ENCODE results near the gene SETD3.

The SETD3 gene

DNA sequence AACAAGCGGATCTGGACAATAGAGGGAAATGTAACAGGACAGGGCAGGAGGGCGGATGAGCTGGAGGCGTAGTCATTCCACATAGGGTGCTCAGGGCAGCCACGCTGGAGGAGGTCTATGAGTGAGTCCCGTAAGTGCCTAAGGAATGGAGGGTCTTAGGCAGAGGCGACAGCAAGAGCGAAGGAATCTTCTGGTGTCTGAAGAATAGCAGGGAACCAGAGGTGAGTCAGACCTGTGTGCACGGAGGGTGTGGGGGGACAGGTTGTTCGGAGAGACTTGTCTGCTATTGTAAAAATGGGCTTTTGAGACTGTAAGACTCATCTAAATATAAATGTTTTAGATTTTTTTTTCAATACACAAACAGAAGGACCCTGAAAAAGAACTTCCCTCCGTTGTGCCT is 70.6 kb downstream of the SETD3 start:
- no peak for DNase-seq (ENCODE audit: low read depth, low spot score)
- no peak overlapping the region for H3K4me3 ChIP-seq (ENCODE audit: low read length)

- no peak overlapping the region for H3K4me3 ChIP-seq (ENCODE audit: low read length)
- no peak for DNase-seq (ENCODE audit: low read depth, low spot score)
These were observed 71.7 kb downstream of the SETD3 start for GRCh38 chr14:99408971-99409289.

- no peak for DNase-seq (ENCODE audit: low read depth, low spot score)
These were observed 72.2 kb downstream of the SETD3 start for GRCh38 chr14:99408286-99408970.

GRCh38 chr14:99407416-99407815 is 73.2 kb downstream of the SETD3 start:
- no peak for DNase-seq (ENCODE audit: low read depth, low spot score)
- H3K4me3 ChIP-seq (ENCODE audit: low read length): no peak overlapping the region

More at GRCh38 chr14:99408286-99408970, 72.2 kb downstream of the SETD3 start:
- H3K4me3 ChIP-seq (ENCODE audit: low read length): no peak overlapping the region

DNA sequence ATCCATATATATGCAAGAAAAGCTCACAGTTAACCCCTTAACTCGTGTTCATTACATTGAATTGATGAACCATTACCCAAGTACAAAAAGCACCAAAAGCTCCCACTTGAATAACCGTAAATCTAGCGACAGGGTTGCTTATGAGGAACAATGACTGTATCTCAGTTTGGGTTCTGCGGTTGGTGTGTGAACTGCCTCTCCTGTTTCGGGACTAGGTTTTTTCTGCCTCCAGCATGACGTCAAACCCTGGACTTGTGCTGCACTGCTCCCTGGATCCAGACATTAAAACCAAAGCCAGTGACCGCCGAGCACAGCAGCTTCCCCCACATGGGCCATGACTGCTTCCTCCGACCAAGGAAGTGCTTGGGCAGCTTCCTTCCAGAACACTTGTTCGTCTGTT is 77.7 kb downstream of the SETD3 start:
- no peak overlapping the region for H3K4me3 ChIP-seq (ENCODE audit: low read length)
- DNase-seq (ENCODE audit: low read depth, low spot score): no peak

GRCh38 chr14:99402285-99402648 is 78.4 kb downstream of the SETD3 start:
- DNase-seq (ENCODE audit: low read depth, low spot score): no peak
- no peak overlapping the region for H3K4me3 ChIP-seq (ENCODE audit: low read length)

- no peak overlapping the region for H3K4me3 ChIP-seq (ENCODE audit: low read length)
- DNase-seq (ENCODE audit: low read depth, low spot score): no peak
These were observed 78.9 kb downstream of the SETD3 start for GRCh38 chr14:99401621-99402284.

DNA sequence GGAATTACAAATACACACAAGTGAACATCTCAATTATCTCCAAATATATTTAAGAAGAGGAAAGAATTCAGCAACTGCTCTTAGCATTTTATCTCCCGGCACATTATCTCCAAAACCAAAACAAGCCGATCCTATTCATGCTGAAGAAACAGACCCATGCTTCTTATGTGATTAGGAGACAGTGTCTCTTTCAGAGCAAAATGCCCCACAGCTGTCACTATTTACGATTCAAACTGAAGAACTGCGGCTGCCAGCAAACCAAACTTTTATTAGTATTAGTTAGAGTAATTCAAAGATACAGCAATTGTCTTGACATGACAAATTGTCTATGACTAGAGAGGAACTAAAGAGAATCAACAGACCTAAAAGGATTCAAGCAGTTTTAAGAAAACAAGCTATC is 79.4 kb downstream of the SETD3 start:
- no peak overlapping the region for H3K4me3 ChIP-seq (ENCODE audit: low read length)
- DNase-seq (ENCODE audit: low read depth, low spot score): no peak

DNA sequence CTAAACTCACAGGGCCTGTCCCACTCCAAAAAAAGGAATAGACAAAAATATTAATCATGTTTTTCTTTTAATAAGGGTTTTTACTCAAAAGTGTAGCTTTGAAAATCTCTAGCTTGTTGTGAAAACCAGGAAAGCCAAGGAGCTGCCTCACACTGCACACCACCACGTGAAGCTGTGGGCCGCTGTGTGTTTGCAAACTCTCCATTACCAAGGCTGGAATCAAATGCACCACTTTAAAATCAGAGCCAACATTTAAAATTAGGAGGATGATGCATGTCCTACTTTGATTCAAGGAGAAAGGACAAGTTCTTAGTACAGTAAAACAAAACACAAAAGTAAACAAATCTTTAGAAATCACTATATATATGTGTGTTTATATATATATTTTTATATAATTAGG is 83.0 kb downstream of the SETD3 start:
- H3K4me3 ChIP-seq (ENCODE audit: low read length): no peak overlapping the region
- DNase-seq (ENCODE audit: low read depth, low spot score): no peak

DNA sequence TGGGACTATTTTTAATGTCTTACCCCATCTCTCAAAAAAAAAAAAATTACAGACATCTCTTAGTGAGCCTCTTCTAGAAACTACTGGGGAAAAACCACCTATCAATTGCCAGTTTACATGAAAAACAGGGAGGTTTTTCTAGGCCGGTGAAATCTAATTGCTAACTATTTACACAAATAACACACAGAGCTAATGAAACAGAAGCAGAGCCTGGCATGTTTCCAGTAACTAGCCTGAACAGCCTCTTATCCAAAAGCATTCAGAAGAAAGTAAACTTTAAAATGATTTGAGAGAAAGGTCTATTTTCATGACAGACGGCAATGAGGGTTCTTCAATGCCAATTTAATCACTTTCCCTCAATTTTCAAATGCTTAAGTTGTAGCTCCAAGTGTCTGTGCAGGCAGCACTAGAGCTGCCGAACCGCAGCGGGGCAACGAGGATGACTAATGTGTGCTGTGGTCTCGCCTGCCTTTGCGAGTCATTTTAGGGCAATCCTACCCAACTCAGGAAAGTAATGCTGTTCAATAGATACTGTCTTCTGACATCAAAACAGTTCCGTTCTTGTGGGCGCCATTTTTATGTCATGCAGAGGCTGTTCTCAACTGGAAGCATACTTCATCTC is 84.6 kb downstream of the SETD3 start:
- H3K4me3 ChIP-seq (ENCODE audit: low read length): no peak overlapping the region
- no peak for DNase-seq (ENCODE audit: low read depth, low spot score)

DNA sequence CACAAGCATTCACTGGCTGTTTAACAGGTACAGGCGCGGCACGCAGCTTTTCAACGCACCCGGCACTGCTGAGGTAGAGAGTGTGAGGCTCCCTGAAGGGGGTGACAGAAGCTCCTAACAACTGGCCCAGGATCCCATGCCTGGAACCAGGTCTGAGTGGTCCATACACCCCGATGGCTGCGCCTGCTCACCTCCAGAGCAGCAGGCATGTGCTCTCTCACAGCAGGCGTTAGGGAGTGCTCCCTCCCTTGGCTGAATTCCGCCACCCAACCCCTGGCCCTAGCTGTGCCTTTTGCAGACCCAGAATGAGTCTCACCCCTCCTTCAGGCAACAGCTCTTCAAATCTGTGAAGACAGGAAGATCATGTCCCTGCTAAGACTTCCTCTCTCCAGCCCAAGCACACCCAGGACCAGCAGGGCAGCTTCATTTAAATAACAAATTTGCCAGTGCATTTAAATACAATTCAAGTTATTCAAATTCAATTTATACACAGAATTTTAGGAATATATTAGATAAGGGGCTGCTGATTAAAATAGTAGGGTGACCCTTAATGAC is 86.0 kb downstream of the SETD3 start:
- no peak for DNase-seq (ENCODE audit: low read depth, low spot score)
- no peak overlapping the region for H3K4me3 ChIP-seq (ENCODE audit: low read length)

GRCh38 chr14:99393059-99393655 is 87.5 kb downstream of the SETD3 start:
- DNase-seq (ENCODE audit: low read depth, low spot score): peak; percentile 32
- no peak overlapping the region for H3K4me3 ChIP-seq (ENCODE audit: low read length)

- H3K4me3 ChIP-seq (ENCODE audit: low read length): no peak overlapping the region
- DNase-seq (ENCODE audit: low read depth, low spot score): no peak
These were observed 89.0 kb downstream of the SETD3 start for GRCh38 chr14:99391671-99392070.

- no peak for DNase-seq (ENCODE audit: low read depth, low spot score)
- H3K4me3 ChIP-seq (ENCODE audit: low read length): no peak overlapping the region
These were observed 91.4 kb downstream of the SETD3 start for GRCh38 chr14:99389174-99389826.

- no peak for DNase-seq (ENCODE audit: low read depth, low spot score)
- H3K4me3 ChIP-seq (ENCODE audit: low read length): no peak overlapping the region
These were observed 92.4 kb downstream of the SETD3 start for GRCh38 chr14:99388286-99388685.

- no peak overlapping the region for H3K4me3 ChIP-seq (ENCODE audit: low read length)
- DNase-seq (ENCODE audit: low read depth, low spot score): no peak
These were observed 92.8 kb downstream of the SETD3 start for GRCh38 chr14:99387880-99388279.

DNA sequence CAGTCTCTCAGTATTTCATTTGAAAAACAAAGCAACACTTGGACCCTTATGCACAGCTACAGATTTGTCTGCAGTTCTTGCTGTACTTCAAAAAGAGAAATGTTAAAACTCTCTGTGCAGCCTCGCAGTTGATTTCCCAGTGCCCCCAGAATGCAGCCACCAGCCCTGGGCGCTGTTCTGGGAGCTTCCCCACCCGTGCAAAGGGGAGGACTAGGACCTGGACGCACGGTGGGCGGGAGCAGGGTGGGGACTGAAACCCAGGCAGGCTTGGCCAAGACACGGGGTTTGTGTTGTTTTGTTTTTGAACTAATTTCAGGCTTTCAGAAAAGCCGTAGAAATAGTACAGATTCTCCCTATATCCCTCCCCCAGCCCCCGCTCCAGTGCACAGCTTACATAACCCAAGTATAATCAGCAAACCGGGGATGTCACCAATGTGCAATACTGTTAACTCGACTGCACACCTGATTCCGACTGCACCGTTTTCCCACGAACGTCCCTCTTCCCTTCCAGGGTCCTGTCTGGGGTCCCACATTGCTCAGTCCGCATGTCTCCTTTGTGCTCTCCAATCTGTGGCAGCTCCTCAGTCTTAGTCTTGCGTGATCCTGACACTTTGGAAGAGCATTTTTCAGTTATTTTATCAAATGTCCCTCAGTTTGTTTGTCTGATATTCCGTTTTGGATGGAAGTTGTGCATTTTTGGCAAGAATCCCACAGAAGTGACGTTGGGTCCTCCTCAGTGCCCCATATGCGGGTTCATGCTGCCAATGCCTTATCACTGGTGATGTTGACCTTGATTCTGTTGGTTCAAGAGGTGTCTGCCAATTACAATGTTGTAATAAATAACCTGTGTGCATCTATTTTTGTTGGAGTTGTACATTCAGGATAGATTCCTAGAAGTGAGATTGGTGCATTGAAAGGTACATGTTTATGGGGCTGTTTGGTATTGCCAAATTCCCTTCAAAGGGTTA is 95.9 kb downstream of the SETD3 start:
- H3K4me3 ChIP-seq (ENCODE audit: low read length): no peak overlapping the region

More for the DNA sequence above, 95.9 kb downstream of the SETD3 start:
- no peak for DNase-seq (ENCODE audit: low read depth, low spot score)

Data from Jurkat, Clone E6-1 (cell line).